Measurements from ENCODE around the gene ADIPOR2.

Gene ADIPOR2

DNA sequence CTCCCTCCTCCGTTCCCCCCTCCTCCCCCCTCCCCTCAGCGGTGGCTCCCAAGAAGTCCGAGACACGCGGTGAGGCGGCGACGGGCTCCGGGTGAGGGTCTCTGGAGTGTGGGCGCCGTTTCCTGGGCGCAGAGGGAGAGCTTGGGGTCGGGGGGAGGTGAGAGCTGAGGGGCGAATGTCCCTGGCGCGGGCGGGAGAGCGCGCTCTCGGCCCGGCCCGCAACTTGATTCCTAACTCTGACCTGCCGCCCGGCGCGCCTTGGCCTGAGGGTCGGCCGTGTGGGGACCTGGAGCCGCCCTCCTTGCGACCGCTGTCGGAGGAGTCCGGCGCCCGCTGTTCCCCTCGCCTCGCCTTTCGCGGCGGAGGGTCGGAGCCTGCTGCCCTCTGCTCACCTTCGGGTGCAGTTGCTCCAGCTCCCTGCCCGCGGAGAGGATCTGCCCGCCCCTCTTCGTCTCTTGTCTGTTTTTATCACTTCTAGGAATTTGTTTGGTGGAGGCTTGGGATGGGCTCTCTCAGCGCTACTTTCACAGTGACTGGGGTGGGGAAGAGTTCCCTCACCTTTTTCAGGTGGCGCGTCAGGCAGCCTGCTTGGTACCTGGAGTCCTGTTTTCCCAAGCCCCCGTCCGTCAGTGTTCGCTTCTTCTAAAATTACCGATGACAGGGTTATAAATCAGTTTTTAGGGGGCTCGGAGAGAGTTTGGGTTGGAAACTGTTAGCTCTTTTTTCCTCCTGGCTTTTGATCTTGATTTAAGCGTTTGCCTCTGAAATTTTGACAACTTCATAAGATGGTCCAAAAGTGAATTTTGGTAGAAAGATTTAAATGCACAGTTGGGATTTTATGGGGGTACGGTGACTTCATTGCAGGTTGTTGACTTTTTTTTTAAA, 495 bp downstream of the ADIPOR2 start:
- TF ChIP-seq EP300 (IDR thresholded peaks at IDR 0.05; ENCODE audit: borderline replicate concordance) (no peak), TAF1 (IDR thresholded peaks at IDR 0.05; ENCODE audit: low read depth) (no peak), RAD21 (IDR thresholded peaks at IDR 0.05; ENCODE audit: low read depth) (no peak), EGR1 (IDR thresholded peaks at IDR 0.05) (no peak), ZBTB7A (IDR thresholded peaks at IDR 0.05; ENCODE audit: low read depth) (peak; percentile 98), TCF12 (IDR thresholded peaks at IDR 0.05; ENCODE audit: low read depth) (no peak; the same call in 1 of the 2 replicates)
- TF ChIP-seq, protein P1, sequence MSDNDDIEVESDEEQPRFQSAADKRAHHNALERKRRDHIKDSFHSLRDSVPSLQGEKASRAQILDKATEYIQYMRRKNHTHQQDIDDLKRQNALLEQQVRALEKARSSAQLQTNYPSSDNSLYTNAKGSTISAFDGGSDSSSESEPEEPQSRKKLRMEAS (IDR thresholded peaks at IDR 0.05) = no peak

DNA sequence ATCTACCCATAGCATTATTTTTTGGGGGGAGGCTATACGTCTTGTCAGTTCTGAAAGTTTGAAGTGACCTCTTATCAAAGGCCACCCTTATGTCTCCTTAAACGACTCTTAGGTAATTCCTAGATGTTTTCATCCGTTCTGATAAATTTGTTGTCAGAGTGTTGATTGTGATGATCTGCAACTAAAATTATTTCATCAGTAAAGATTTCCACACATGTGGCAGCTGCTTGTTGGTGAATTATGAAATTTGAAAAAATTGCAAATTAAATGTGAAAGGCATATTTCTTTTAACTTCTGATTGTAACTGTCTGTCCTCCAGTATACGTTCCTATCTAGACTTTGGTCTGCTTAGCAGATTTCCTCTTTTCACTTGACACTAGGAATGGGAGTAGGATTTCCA, 1.4 kb downstream of the ADIPOR2 start:
- TF ChIP-seq CEBPB (IDR thresholded peaks at IDR 0.05) (no peak), RAD21 (IDR thresholded peaks at IDR 0.05; ENCODE audit: low read depth) (no peak), FOXM1 (IDR thresholded peaks at IDR 0.05; ENCODE audit: borderline replicate concordance, low read depth) (no peak), TAF1 (IDR thresholded peaks at IDR 0.05; ENCODE audit: low read depth) (no peak), EP300 (IDR thresholded peaks at IDR 0.05; ENCODE audit: borderline replicate concordance) (no peak), ZBTB7A (IDR thresholded peaks at IDR 0.05; ENCODE audit: low read depth) (no peak), TCF12 (IDR thresholded peaks at IDR 0.05; ENCODE audit: low read depth) (no peak), NFIC (IDR thresholded peaks at IDR 0.05) (no peak), CREB1 (IDR thresholded peaks at IDR 0.05; ENCODE audit: low read depth) (no peak), YY1 (IDR thresholded peaks at IDR 0.05; ENCODE audit: low read depth) (no peak), EGR1 (IDR thresholded peaks at IDR 0.05) (no peak), TEAD4 (IDR thresholded peaks at IDR 0.05) (no peak)
- TF ChIP-seq, protein P1 (IDR thresholded peaks at IDR 0.05) = no peak
- TF ChIP-seq, protein P2, sequence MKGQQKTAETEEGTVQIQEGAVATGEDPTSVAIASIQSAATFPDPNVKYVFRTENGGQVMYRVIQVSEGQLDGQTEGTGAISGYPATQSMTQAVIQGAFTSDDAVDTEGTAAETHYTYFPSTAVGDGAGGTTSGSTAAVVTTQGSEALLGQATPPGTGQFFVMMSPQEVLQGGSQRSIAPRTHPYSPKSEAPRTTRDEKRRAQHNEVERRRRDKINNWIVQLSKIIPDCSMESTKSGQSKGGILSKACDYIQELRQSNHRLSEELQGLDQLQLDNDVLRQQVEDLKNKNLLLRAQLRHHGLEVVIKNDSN (IDR thresholded peaks at IDR 0.05) = no peak
- TF ChIP-seq, protein P3, sequence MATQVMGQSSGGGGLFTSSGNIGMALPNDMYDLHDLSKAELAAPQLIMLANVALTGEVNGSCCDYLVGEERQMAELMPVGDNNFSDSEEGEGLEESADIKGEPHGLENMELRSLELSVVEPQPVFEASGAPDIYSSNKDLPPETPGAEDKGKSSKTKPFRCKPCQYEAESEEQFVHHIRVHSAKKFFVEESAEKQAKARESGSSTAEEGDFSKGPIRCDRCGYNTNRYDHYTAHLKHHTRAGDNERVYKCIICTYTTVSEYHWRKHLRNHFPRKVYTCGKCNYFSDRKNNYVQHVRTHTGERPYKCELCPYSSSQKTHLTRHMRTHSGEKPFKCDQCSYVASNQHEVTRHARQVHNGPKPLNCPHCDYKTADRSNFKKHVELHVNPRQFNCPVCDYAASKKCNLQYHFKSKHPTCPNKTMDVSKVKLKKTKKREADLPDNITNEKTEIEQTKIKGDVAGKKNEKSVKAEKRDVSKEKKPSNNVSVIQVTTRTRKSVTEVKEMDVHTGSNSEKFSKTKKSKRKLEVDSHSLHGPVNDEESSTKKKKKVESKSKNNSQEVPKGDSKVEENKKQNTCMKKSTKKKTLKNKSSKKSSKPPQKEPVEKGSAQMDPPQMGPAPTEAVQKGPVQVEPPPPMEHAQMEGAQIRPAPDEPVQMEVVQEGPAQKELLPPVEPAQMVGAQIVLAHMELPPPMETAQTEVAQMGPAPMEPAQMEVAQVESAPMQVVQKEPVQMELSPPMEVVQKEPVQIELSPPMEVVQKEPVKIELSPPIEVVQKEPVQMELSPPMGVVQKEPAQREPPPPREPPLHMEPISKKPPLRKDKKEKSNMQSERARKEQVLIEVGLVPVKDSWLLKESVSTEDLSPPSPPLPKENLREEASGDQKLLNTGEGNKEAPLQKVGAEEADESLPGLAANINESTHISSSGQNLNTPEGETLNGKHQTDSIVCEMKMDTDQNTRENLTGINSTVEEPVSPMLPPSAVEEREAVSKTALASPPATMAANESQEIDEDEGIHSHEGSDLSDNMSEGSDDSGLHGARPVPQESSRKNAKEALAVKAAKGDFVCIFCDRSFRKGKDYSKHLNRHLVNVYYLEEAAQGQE (IDR thresholded peaks at IDR 0.05; ENCODE audit: low read depth) = no peak

DNA sequence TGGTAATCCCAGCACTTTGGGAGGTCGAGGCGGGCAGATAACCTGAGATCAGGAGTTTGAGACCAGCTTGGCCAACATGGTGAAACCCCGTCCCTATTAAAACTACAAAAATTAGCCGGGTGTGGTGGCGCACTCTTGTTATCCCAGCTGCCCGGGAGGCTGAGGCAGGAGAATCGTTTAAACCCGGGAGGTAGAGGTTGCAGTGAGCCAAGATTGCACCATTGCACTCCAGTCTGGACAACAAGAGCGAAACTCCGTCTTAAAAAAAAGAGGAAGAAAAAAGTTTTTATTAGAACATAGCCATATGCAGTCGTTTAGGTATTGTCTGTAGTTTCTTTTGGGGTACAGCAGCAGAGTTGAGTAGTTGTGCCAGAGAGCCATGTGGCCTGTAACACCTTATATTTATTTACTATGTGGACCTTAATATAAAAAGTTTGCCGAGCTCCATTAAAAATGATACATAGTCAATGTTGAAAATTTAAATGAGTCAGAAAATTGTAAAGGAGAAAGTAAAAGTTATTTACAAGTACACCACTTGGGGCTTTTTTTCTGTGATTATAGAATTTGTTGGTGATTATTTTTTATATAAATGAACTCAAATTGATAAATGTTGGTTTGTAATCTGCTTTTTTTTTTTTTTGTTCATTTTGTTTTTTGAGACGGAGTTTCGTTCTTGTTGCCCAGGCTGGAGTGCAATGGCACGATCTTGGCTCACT, 2.2 kb downstream of the ADIPOR2 start:
- TF ChIP-seq CREB1 (IDR thresholded peaks at IDR 0.05; ENCODE audit: low read depth) = no peak
- no peak for TF ChIP-seq EP300 (IDR thresholded peaks at IDR 0.05; ENCODE audit: borderline replicate concordance)
- no peak for TF ChIP-seq NFIC (IDR thresholded peaks at IDR 0.05)
- TF ChIP-seq, protein P1 (IDR thresholded peaks at IDR 0.05) = no peak
- TF ChIP-seq ZBTB7A (IDR thresholded peaks at IDR 0.05; ENCODE audit: low read depth) = no peak
- TF ChIP-seq, protein P2 (IDR thresholded peaks at IDR 0.05) = no peak
- TF ChIP-seq FOXM1 (IDR thresholded peaks at IDR 0.05; ENCODE audit: borderline replicate concordance, low read depth) = no peak

DNA sequence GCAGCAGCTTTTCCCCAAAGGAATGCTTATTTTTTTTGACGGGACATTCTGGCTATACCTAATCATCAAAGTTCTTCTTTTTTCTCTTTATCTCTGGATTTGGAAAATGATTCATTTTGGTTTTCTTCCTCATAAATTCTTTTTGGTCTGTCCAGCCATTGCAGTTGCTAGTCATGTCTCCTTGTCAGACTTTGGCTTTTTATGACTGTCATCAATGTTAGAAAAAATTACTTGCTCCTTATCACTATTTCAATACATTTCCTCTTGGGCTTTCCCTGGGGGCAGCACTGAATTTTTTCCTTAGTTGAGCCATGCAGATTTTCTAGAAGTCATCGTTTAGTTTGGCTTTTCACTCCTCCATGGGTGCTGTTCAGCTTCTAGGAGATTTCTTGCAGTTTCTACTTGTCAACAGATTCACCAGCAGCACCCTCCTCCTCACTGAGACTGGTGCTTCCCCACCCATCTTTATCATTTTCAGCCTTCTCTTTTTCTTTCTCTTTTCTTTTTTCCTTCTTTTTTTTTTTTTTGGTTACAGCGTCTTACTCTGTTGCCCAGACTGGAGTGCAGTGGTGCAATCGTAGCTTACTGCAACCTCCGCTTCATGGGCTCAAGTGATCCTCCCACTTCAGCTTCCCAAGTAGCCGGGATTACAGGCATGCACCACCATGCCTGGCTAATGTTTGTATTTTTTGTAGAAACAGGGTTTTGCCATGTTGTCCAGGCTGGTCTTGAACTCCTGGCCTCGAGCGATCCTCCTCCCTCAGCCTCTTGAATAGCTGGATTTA, 5.2 kb downstream of the ADIPOR2 start:
- TF ChIP-seq CEBPB (IDR thresholded peaks at IDR 0.05) (no peak), TCF12 (IDR thresholded peaks at IDR 0.05; ENCODE audit: low read depth) (no peak), CREB1 (IDR thresholded peaks at IDR 0.05; ENCODE audit: low read depth) (no peak), NFIC (IDR thresholded peaks at IDR 0.05) (no peak), EP300 (IDR thresholded peaks at IDR 0.05; ENCODE audit: borderline replicate concordance) (no peak), EGR1 (IDR thresholded peaks at IDR 0.05) (no peak), TAF1 (IDR thresholded peaks at IDR 0.05; ENCODE audit: low read depth) (no peak), RAD21 (IDR thresholded peaks at IDR 0.05; ENCODE audit: low read depth) (no peak), TEAD4 (IDR thresholded peaks at IDR 0.05) (no peak), FOXM1 (IDR thresholded peaks at IDR 0.05; ENCODE audit: borderline replicate concordance, low read depth) (no peak), ZBTB7A (IDR thresholded peaks at IDR 0.05; ENCODE audit: low read depth) (no peak), YY1 (IDR thresholded peaks at IDR 0.05; ENCODE audit: low read depth) (no peak)
- TF ChIP-seq, protein P2 (IDR thresholded peaks at IDR 0.05) = no peak
- TF ChIP-seq, protein P3 (IDR thresholded peaks at IDR 0.05; ENCODE audit: low read depth) = no peak
- TF ChIP-seq, protein P1 (IDR thresholded peaks at IDR 0.05) = no peak
